Central memory CD4-positive, alpha-beta T cell (primary cell): ENCODE data around the gene IFI30.
"Not testable (repeated sequence)": the region's sequence is repeated elsewhere in the genome, so short reads cannot be mapped to it uniquely, and the experiment has no call there.

Experiments used
- DNase-seq: peaks from one replicate; pipeline ENCODE4 v3.0.0; 2022

The IFI30 gene

GRCh38 chr19:18204394-18205199 is 31.0 kb downstream of the IFI30 start:
- no peak for DNase-seq

- DNase-seq, result peak; percentile 24
These were observed 31.7 kb downstream of the IFI30 start for GRCh38 chr19:18205200-18205892.

GRCh38 chr19:18206018-18206417 is 32.4 kb downstream of the IFI30 start:
- no peak for DNase-seq

GRCh38 chr19:18208098-18208951 is 34.7 kb downstream of the IFI30 start:
- DNase-seq, result peak; percentile 20

- DNase-seq, result not testable (repeated sequence)
These were observed 36.3 kb downstream of the IFI30 start for GRCh38 chr19:18209912-18210311.

- DNase-seq, result no peak
These were observed 38.1 kb downstream of the IFI30 start for GRCh38 chr19:18211683-18212082.

- no peak for DNase-seq
These were observed 41.3 kb downstream of the IFI30 start for GRCh38 chr19:18214779-18215433.

- no peak for DNase-seq
These were observed 43.2 kb downstream of the IFI30 start for GRCh38 chr19:18216789-18217188.

- DNase-seq, result no peak
These were observed 44.5 kb downstream of the IFI30 start for GRCh38 chr19:18218159-18218558.

- no peak for DNase-seq
These were observed 45.0 kb downstream of the IFI30 start for GRCh38 chr19:18218600-18218999.

- no peak for DNase-seq
These were observed 46.5 kb downstream of the IFI30 start for GRCh38 chr19:18219911-18220631.

- no peak for DNase-seq
These were observed 47.1 kb downstream of the IFI30 start for GRCh38 chr19:18220632-18221275.

- DNase-seq, result no peak
These were observed 48.5 kb downstream of the IFI30 start for GRCh38 chr19:18221815-18222725.

GRCh38 chr19:18223860-18224524 is 50.4 kb downstream of the IFI30 start:
- DNase-seq, result no peak

GRCh38 chr19:18224525-18225354 is 51.1 kb downstream of the IFI30 start:
- peak; percentile 80 for DNase-seq

- no peak for DNase-seq
These were observed 51.7 kb downstream of the IFI30 start for GRCh38 chr19:18225355-18225701.

GRCh38 chr19:18225702-18226468 is 52.3 kb downstream of the IFI30 start, which contains the start of gene PDE4C:
PDE4C (minus strand) TSS chr19:18226438; CDS start chr19:18226415, 23 bp downstream.
- no peak for DNase-seq
